Gastrocnemius medialis (tissue), 4 donors: ENCODE data around the gene B4GALNT1. TPM values are rescaled to one million over a fixed set of nuclear protein-coding genes. Genes with fewer than 3 reads are reported as not detected.
"Not testable (repeated sequence)": the region's sequence is repeated elsewhere in the genome, so short reads cannot be mapped to it uniquely, and the experiment has no call there.

ENCODE experiments used
- ATAC-seq, 2 donors: fragments of 150-250 bp; one replicate each; pipeline ENCODE4 v1.9.1; 2016
- DNase-seq, 2 donors: peaks; one replicate each; pipeline ENCODE4 v3.0.0-alpha.2; 2019
- H3K27ac ChIP-seq, 4 donors: fragments of 200-600 bp; sonication (generic); 1 replicate in 1 of 4; 2 replicates in 3 of 4; pipeline ENCODE4 v1.5.1; 2016 to 2018; ENCODE audit warnings: mild to moderate bottlenecking in 2 of 4, moderate library complexity in 1 of 4
- H3K27me3 ChIP-seq, 3 donors: fragments of 200-600 bp; sonication (generic) in 2 of 3; 1 replicate in 1 of 3; 2 replicates in 2 of 3; pipeline versions ENCODE4 v1.5.1 to v1.6.0; 2016 to 2019; ENCODE audit warnings: mild to moderate bottlenecking in 1 of 3, moderate library complexity in 1 of 3
- H3K36me3 ChIP-seq, 2 donors: fragments of 200-600 bp; sonication (generic) in 1 of 2; one replicate each; pipeline ENCODE4 v1.5.1; 2017 to 2018
- H3K4me1 ChIP-seq, 2 donors: fragments of 200-600 bp; sonication (generic) in 1 of 2; one replicate each; pipeline ENCODE4 v1.5.1; 2016 to 2017; ENCODE audit warnings: mild to moderate bottlenecking in 2 of 2
- H3K4me3 ChIP-seq, 4 donors: fragments of 200-600 bp; sonication (generic) in 3 of 4; 1 replicate in 1 of 4; 2 replicates in 3 of 4; pipeline ENCODE4 v1.5.1; 2016 to 2019; ENCODE audit warnings: mild to moderate bottlenecking in 2 of 4
- H3K9me3 ChIP-seq, 3 donors: fragments of 200-600 bp; sonication (generic) in 2 of 3; 1 replicate in 1 of 3; 2 replicates in 2 of 3; pipeline ENCODE4 v1.5.1; 2016 to 2019
- POLR2A ChIP-seq, 2 donors: fragments of 450-650 bp; IDR thresholded peaks; one replicate each; pipeline ENCODE4 v1.6.1; 2017; ENCODE audit warnings: antibody characterized with exemption in 2 of 2, mild to moderate bottlenecking in 2 of 2, moderate library complexity in 2 of 2
- in situ Hi-C, 4 donors: fragments of 200-750 bp; cut with MboI; loops; one replicate each; pipeline versions ENCODE4 v1.15.0 to v1.8.0; 2017; ENCODE audit warnings: low sequenced_read_pairs in 4 of 4
- intact Hi-C: fragments of 100-400 bp; cut with DNase I; formaldehyde crosslinking; loops from one replicate; pipeline ENCODE4 v1.15.1; 2023; ENCODE audit warnings: low total_unique reads
- total RNA-seq, 4 donors: library from RNA; depleted of rRNA; stranded (reverse); fragments of >200 nt; gene quantifications; one replicate each; pipeline versions ENCODE4 v1.1.0 to v1.2.3, GENCODE V29; 2016
- TF ChIP-seq, protein P1 (sequence below), 5 experiments: fragments of 450-650 bp in 3 of 5; fragments of 200-600 bp in 2 of 5; sonication (generic) in 2 of 5; IDR thresholded peaks in 4 of 5; conservative IDR thresholded peaks in 1 of 5; 1 replicate in 4 of 5; 2 replicates in 1 of 5; pipeline ENCODE4 v1.5.1; 2016 to 2019; ENCODE audit warnings: antibody characterized with exemption in 5 of 5, mild to moderate bottlenecking in 3 of 5, moderate library complexity in 3 of 5

Gene B4GALNT1
- total RNA-seq, 4 donors from 2014 or later, result 13.2 to 25.5 (median 16.6) TPM

DNA sequence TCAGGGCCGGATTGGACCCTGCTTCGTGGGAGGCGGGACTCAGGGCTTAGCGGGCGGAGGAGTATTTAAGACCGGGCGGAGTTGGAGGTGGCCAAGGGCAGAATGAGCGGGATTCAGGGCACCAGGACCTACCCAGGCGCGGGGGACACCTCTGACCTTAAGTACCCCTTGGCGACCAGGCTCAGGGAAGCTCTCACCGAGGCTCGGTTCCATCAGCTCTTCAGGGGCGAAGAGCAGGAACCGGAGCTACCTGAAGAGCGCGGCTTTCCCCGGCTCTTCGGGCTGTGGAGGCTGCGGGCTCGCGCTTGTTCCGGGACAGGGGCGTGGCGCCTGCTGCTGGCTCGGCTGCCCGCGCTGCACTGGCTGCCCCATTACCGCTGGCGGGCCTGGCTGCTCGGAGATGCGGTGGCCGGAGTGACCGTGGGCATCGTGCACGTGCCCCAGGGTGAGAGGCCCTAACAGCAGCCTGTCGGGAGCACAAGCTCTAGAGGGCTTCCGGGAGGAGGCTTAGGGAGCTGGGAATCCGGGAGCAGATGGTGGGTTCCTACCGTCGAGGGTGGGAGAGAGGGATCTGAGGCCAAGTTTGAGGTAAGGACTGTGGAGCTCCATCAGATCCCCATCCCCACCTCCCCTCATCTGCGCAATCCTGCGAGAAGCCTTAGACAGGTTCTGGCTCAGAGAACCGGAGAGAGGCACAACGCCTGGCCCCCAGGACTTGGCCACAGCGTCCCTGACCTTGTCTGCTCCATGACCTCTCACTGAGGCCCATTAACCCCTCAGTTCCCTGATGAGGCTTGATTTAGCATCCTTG, 13.4 kb downstream of the B4GALNT1 start:
- ATAC-seq (no peak), DNase-seq (no peak)
- peak overlapping the region in 1 of 4 donors; percentile 14 for H3K4me3 ChIP-seq
- peaks cover 8 to 14% of the 10 kb centered on the region in 2 donors for H3K4me1 ChIP-seq
- intact Hi-C loops, result loop anchor here (5.0 kb wide), 1 partner anchor 162 kb away; the partner anchor contains the start of genes GLI1 and INHBE
- TF ChIP-seq, protein P1, sequence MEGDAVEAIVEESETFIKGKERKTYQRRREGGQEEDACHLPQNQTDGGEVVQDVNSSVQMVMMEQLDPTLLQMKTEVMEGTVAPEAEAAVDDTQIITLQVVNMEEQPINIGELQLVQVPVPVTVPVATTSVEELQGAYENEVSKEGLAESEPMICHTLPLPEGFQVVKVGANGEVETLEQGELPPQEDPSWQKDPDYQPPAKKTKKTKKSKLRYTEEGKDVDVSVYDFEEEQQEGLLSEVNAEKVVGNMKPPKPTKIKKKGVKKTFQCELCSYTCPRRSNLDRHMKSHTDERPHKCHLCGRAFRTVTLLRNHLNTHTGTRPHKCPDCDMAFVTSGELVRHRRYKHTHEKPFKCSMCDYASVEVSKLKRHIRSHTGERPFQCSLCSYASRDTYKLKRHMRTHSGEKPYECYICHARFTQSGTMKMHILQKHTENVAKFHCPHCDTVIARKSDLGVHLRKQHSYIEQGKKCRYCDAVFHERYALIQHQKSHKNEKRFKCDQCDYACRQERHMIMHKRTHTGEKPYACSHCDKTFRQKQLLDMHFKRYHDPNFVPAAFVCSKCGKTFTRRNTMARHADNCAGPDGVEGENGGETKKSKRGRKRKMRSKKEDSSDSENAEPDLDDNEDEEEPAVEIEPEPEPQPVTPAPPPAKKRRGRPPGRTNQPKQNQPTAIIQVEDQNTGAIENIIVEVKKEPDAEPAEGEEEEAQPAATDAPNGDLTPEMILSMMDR (IDR thresholded peaks at IDR 0.05 in 4 of 5, conservative IDR thresholded peaks at IDR 0.05 in 1 of 5), result no peak
- no peak for TF ChIP-seq POLR2A (IDR thresholded peaks at IDR 0.05)
- no peak overlapping the region for H3K27ac ChIP-seq
- in situ Hi-C loops, result loop anchor here in 2 of 4 donors (5.0 to 10.0 kb wide), 2 partner anchors 32 to 45 kb away; no protein-coding TSS in a partner anchor
- H3K27me3 ChIP-seq, result peaks cover 61 to 64% (median 62%) of the 10 kb centered on the region in 3 donors
- no peaks in the 10 kb centered on the region for H3K9me3 ChIP-seq
- H3K36me3 ChIP-seq, result no peaks in the 10 kb centered on the region

DNA sequence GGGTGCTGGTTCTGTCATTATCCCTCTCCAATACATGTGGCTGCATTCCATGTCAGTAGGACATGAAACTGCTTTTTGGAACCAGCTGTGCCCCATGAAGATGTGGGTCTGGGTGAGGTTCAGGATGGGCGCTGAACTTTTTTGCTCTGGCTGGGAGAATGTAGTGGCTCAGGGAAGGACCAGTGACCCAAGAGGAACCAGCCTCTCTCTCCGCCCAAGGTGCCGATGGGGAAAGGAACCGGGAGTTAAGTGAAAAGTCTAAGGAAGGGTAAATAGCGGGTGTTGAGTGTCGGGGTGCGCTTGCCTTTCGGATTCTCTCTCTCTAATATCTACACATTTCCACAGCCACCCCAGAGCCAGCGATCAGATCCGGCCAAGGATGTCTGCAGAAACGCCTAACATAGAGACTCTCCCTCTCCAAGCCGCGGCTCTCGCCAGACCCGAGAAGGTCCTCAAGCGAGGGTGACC, 14.0 kb downstream of the B4GALNT1 start:
- peaks cover 8 to 14% of the 10 kb centered on the region in 2 donors for H3K4me1 ChIP-seq
- in situ Hi-C loops (no loop called here), intact Hi-C loops (no loop called here)
- DNase-seq (no peak), ATAC-seq (no peak)
- H3K4me3 ChIP-seq, result no peak overlapping the region
- no peak overlapping the region for H3K27ac ChIP-seq
- no peaks in the 10 kb centered on the region for H3K9me3 ChIP-seq
- peaks cover 55 to 64% (median 58%) of the 10 kb centered on the region in 3 donors for H3K27me3 ChIP-seq
- H3K36me3 ChIP-seq, result no peaks in the 10 kb centered on the region
- TF ChIP-seq POLR2A (IDR thresholded peaks at IDR 0.05), result no peak

GRCh38 chr12:57618431-57618830, 14.6 kb downstream of the B4GALNT1 start:
- H3K27ac ChIP-seq, in situ Hi-C loops, ATAC-seq, intact Hi-C loops, H3K4me3 ChIP-seq, DNase-seq, H3K36me3 ChIP-seq, H3K9me3 ChIP-seq: not testable (repeated sequence)
- peaks cover 50 to 65% (median 52%) of the 10 kb centered on the region in 3 donors for H3K27me3 ChIP-seq
- H3K4me1 ChIP-seq, result peaks cover 8 to 14% of the 10 kb centered on the region in 2 donors

GRCh38 chr12:57617942-57618341, 15.1 kb downstream of the B4GALNT1 start:
- Histone ChIP-seq H3K4me1 (peaks cover 8 to 14% of the 10 kb centered on the region in 2 donors), H3K36me3 (no peaks in the 10 kb centered on the region), H3K9me3 (no peaks in the 10 kb centered on the region), H3K27me3 (peaks cover 49 to 65% (median 53%) of the 10 kb centered on the region in 3 donors), H3K27ac (no peak overlapping the region), H3K4me3 (no peak overlapping the region)
- intact Hi-C loops (no loop called here), in situ Hi-C loops (no loop called here)
- ATAC-seq (no peak), DNase-seq (no peak)
- TF ChIP-seq, protein P1 (IDR thresholded peaks at IDR 0.05 in 4 of 5, conservative IDR thresholded peaks at IDR 0.05 in 1 of 5), result no peak
- no peak for TF ChIP-seq POLR2A (IDR thresholded peaks at IDR 0.05)

- no peaks in the 10 kb centered on the region for H3K36me3 ChIP-seq
- H3K27me3 ChIP-seq, result peaks cover 42 to 66% (median 49%) of the 10 kb centered on the region in 3 donors
- no peak overlapping the region for H3K4me3 ChIP-seq
- intact Hi-C loops (no loop called here), in situ Hi-C loops (no loop called here)
- peaks cover 6 to 11% of the 10 kb centered on the region in 2 donors for H3K4me1 ChIP-seq
- H3K27ac ChIP-seq, result no peak overlapping the region
- no peaks in the 10 kb centered on the region for H3K9me3 ChIP-seq
- DNase-seq (no peak), ATAC-seq (no peak)
- TF ChIP-seq POLR2A (IDR thresholded peaks at IDR 0.05), result no peak
- TF ChIP-seq, protein P1 (IDR thresholded peaks at IDR 0.05 in 4 of 5, conservative IDR thresholded peaks at IDR 0.05 in 1 of 5), result no peak
Observed at GRCh38 chr12:57616383-57617101, 16.5 kb downstream of the B4GALNT1 start.
